HFF-Myc (cell line): ENCODE measurements around the gene ACSBG1.

Source experiments
- DNase-seq: peaks from one replicate; pipeline ENCODE4 v3.0.0-alpha.2; 2011; ENCODE audit warnings: low read depth; ENCODE audit errors: extremely low read depth
- H3K4me3 ChIP-seq: replicated peaks from 2 replicates; pipeline ENCODE4 v1.5.1; 2011; ENCODE audit warnings: low read depth, mild to moderate bottlenecking, control low read depth, low read length
- TF ChIP-seq, protein P1 (sequence below): IDR thresholded peaks from 2 replicates; pipeline ENCODE4 v1.5.1; 2012; ENCODE audit warnings: mild to moderate bottlenecking, low read depth, low read length, control low read depth; ENCODE audit errors: missing control alignments

Gene ACSBG1

DNA sequence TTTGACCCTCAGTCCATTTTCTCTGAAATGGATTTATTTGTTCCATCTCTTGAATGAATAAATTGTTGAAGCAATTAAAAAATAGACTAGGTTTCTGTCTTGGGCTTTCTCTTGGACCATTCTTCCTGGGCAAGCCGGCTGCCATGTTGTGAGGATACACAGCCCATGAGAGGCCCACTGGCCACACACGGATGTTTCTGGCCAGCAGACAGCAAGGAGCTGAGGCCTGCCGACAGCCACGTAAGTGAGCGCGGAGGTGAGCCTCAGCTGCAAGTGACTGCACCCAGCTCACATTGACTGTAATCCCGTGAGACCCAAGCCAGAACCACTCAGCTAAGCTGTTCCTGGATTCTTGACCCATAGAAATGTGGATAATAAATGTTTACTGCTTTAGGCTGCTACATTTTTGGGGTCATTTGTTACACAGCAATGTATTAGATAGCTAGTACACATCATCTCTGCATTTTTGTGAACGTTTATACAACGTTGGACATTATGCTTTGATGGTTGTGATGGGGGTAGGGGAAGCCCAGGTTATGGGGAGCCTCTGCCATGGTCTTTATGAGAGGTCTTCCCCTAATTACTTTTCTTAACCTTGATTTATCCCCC is 62.4 kb downstream of the ACSBG1 start:
- TF ChIP-seq, protein P1, sequence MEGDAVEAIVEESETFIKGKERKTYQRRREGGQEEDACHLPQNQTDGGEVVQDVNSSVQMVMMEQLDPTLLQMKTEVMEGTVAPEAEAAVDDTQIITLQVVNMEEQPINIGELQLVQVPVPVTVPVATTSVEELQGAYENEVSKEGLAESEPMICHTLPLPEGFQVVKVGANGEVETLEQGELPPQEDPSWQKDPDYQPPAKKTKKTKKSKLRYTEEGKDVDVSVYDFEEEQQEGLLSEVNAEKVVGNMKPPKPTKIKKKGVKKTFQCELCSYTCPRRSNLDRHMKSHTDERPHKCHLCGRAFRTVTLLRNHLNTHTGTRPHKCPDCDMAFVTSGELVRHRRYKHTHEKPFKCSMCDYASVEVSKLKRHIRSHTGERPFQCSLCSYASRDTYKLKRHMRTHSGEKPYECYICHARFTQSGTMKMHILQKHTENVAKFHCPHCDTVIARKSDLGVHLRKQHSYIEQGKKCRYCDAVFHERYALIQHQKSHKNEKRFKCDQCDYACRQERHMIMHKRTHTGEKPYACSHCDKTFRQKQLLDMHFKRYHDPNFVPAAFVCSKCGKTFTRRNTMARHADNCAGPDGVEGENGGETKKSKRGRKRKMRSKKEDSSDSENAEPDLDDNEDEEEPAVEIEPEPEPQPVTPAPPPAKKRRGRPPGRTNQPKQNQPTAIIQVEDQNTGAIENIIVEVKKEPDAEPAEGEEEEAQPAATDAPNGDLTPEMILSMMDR, result no peak
- H3K4me3 ChIP-seq, result no peak overlapping the region
- no peak for DNase-seq

DNA sequence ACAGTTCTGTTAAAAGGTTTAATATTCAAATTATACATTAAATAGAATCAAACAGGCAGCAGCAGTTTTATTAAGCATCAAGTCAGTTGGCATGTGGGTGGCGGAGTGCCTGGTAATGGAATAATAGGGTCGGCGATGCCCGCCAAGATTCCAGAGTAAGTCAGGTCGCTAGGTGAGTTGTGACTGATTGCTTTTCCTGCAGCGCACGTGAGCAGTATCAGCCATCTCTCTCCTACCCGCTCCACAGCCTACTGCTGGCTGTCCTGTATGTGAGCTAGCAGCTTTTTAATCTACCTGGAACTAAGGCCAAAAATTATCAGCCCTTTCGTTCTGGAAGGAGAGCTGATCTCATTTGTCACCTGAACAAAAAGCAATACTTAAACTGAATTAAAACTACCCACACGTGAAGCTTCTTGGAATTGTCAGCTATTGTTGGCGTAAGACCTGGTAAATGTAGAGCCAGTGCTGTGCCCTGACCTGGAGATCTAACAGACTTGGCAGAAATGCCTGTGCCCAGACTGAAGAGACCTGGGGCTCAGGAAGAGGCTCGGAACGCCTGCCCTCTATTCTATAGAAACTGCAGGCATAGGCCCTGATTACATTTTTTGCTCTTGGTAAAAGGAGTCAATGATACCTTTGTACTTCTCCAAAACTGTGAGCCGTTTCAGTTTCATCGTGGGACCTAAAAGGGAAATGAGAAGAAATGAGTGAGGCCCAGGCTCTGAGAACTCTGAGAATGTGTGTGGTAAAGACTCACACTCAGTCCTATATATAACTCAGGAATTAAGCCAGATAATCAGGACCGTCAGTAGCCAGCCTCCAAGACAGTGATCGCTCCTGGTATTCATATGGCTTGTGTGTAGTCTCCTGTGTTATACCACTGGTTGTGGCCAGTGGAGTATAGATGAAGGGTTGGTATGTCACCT is 63.3 kb downstream of the ACSBG1 start:
- no peak for DNase-seq
- H3K4me3 ChIP-seq, result no peak overlapping the region
- TF ChIP-seq, protein P1, result no peak

DNA sequence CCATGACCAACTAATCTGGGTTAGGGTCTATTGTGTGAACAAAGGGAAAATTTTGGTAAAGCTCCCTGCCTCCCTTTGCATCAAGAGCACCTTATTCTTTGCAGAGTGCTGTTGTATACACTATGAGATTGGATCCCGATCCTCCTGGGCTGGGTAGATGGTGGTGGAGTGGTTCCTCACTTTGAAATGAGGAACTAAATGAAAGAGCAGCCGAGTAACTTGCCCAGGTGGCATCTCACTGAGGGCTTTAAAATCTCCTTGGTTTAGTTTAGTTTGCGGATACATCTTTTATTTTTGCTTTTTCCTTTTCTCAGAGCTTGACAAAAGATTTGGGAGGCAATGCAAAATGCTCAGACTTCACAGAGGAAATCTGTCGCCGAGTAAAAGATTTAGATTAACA is 65.8 kb downstream of the ACSBG1 start:
- no peak for DNase-seq
- no peak overlapping the region for H3K4me3 ChIP-seq
- TF ChIP-seq, protein P1, result no peak

DNA sequence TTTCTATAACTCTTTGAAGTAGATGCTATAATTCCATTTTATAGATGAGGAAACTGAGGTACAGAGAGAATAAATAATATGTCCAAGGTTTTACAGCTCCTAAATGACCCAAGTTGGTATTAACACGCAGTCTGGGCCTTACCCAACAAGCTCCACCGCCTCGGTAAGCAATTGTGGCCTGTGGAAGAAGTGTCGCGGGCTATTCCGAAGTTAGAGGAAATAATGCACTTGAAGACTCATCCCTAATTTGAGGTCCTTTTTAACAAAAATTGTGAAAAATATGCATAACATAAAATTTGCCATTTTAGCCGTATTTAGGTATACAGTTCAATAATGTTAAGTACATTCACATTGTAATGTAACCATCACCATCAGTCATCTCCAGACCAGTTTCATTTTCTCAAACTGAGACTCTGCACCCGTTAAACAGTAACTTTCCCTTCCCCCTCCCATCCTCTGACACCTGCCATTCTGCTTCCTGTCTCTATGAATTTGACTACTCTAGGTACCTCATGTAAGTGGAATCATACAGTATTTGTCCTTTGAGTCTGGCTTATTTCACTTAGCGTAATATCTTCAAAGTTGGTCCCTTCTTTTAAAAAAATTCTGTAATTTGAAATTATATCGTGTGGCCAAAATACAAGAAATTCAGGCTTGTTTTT is 67.0 kb downstream of the ACSBG1 start:
- no peak for DNase-seq
- TF ChIP-seq, protein P1, result no peak
- no peak overlapping the region for H3K4me3 ChIP-seq

DNA sequence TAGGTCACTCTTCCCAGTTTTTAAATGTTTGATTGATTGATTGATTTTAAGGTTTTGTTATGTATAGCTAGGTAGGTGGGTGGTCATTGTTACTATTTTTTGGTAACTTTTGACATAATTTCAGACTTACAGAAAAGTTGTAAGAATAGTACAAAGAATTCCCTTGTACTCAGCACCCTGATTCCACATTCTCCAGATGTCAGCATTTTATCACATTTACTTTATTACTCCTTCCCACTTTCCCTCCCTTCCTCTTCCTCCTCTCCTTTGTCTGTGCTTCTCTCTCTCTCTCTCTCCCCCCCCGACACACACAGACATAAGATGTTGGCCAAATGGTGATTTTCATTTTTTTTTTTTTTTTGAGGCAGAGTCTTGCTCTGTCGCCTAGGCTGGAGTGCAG is 70.4 kb downstream of the ACSBG1 start:
- DNase-seq, result no peak
- TF ChIP-seq, protein P1, result no peak
- H3K4me3 ChIP-seq, result no peak overlapping the region

DNA sequence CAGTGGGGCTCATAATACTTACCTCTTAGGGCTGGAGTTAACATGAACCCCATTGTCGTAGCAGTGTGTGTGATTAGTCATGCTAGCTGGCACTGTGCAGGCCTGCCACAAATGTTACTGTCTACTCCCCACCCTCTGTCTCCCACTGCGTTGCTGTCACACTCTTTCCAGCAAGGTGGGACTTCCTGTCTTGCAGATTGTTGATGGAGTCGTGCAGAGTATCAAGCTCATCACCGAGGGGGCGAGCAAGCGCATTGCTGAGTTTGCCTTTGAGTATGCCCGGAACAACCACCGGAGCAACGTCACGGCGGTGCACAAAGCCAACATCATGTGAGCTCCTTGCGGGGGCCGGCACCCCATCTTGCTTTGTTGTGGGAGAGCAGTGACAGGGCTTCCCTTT is 72.3 kb downstream of the ACSBG1 start:
- TF ChIP-seq, protein P1, result no peak
- H3K4me3 ChIP-seq, result no peak overlapping the region
- DNase-seq, result no peak
